Colonic mucosa (tissue), 4 donors: ENCODE results near the gene CCR3. TPM values are rescaled to one million over a fixed set of nuclear protein-coding genes. Genes with fewer than 3 reads are reported as not detected.

Source experiments
- DNase-seq: peaks from one replicate; pipeline ENCODE4 v3.0.0-alpha.2; 2020
- H3K27ac ChIP-seq: fragments of 200-600 bp; one replicate; pipeline ENCODE4 v1.8.0; 2021
- H3K27me3 ChIP-seq: fragments of 200-600 bp; one replicate; pipeline ENCODE4 v1.8.0; 2021
- H3K36me3 ChIP-seq: fragments of 200-600 bp; one replicate; pipeline ENCODE4 v1.8.0; 2021
- H3K4me1 ChIP-seq: fragments of 200-600 bp; one replicate; pipeline ENCODE4 v1.8.0; 2021; ENCODE audit warnings: mild to moderate bottlenecking
- H3K4me3 ChIP-seq: fragments of 200-600 bp; one replicate; pipeline ENCODE4 v1.8.0; 2021
- H3K9ac ChIP-seq, 2 donors: one replicate each; pipeline ENCODE4 v1.7.0; 2013; ENCODE audit warnings: control low read depth in 2 of 2, low read depth in 2 of 2, low read length in 2 of 2
- H3K9me3 ChIP-seq: fragments of 200-600 bp; one replicate; pipeline ENCODE4 v1.8.0; 2021
- intact Hi-C: fragments of 100-400 bp; cut with DNase I; formaldehyde crosslinking; loops from one replicate; pipeline ENCODE4 v1.14.1; 2022
- total RNA-seq, 2 donors: library from RNA; stranded (reverse); fragmentation: NEBNext Ultra II Directional in 1 of 2; extraction: Animal tissue kit (Norgen Biotek cat#: 25700) in 1 of 2; gene quantifications; one replicate each; pipeline ENCODE4 v1.2.1, GENCODE V29; 2021
- TF ChIP-seq, protein P1 (sequence below): fragments of 200-600 bp; IDR thresholded peaks from one replicate; pipeline ENCODE4 v1.8.0; 2022; ENCODE audit warnings: antibody characterized with exemption, mild to moderate bottlenecking
- donor health status: healthy.
- donor health status: DM: no; HTN: no; CAD: no.
- donor health status: DM: no; HTN: no; CAD: no.

The CCR3 gene
- total RNA-seq, 2 donors from 2014 or later, result not detected

DNA sequence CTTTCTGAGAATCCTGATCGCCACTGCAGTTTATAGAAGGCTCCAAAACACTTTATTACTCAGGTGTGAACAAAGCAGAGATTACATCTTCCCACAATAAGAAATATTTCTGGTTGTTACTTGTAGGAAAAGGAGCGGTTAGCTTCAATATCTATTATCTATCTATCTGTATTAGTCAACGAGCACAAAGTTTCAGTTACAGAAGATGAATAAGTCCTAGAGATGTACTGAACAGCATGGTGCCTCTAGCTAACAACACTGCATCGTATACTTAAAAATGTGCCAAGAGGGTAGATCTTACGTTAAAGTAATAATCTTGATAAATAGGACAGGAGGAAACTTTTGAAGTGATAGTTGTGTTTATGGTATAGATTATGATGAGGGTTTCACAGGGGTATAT is 10.9 kb upstream of the CCR3 start:
- DNase-seq, result no peak
- intact Hi-C loops, result no loop called here
- TF ChIP-seq, protein P1, sequence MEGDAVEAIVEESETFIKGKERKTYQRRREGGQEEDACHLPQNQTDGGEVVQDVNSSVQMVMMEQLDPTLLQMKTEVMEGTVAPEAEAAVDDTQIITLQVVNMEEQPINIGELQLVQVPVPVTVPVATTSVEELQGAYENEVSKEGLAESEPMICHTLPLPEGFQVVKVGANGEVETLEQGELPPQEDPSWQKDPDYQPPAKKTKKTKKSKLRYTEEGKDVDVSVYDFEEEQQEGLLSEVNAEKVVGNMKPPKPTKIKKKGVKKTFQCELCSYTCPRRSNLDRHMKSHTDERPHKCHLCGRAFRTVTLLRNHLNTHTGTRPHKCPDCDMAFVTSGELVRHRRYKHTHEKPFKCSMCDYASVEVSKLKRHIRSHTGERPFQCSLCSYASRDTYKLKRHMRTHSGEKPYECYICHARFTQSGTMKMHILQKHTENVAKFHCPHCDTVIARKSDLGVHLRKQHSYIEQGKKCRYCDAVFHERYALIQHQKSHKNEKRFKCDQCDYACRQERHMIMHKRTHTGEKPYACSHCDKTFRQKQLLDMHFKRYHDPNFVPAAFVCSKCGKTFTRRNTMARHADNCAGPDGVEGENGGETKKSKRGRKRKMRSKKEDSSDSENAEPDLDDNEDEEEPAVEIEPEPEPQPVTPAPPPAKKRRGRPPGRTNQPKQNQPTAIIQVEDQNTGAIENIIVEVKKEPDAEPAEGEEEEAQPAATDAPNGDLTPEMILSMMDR, result no peak
- Histone ChIP-seq H3K9ac (no peak overlapping the region), H3K4me3 (no peak overlapping the region), H3K27me3 (no peaks in the 10 kb centered on the region), H3K9me3 (no peaks in the 10 kb centered on the region), H3K27ac (no peak overlapping the region), H3K36me3 (no peaks in the 10 kb centered on the region), H3K4me1 (no peaks in the 10 kb centered on the region)

DNA sequence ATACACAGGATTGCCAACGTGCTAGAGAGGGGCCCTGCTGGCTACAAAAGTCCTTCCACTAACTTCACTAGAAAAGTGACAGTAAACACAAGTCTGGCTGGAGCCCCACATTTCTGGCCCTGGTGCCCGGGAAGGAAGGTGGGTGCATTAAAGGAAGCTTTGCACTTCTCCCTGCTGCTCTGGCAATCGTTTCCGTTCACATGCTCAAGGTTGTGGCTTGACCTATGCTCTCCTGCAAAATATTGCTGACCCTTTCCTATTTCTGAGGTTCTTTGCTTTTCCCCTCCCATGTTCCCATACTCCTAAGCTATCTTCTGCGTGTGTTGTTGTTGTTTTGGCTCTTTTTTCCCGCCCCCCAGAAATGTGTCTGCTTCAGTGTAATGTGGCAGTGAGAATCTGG is 9.1 kb upstream of the CCR3 start:
- no peaks in the 10 kb centered on the region for H3K27me3 ChIP-seq
- no peaks in the 10 kb centered on the region for H3K4me1 ChIP-seq
- intact Hi-C loops, result no loop called here
- no peaks in the 10 kb centered on the region for H3K9me3 ChIP-seq
- TF ChIP-seq, protein P1, result no peak
- no peak overlapping the region for H3K27ac ChIP-seq
- H3K4me3 ChIP-seq, result no peak overlapping the region
- DNase-seq, result no peak
- H3K9ac ChIP-seq, result no peak overlapping the region
- H3K36me3 ChIP-seq, result no peaks in the 10 kb centered on the region

DNA sequence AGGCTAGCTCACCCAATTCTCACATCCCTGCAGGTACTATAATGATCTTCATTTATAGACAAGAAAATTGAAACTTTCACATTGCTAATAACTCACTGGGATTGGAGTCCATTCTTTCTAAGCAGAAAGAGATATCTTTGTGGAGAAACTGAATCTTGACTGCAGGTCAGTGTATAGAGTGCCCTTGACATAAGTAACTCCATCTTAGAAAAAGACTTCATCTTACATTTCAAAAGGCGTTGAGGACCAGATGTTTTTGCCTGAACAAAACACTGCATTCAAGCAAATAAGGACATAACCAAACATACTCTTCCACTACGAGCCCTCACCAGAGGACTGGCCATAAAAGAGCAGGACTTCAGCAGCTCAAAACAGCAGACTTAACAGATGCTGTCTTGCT is 6.8 kb upstream of the CCR3 start:
- no peaks in the 10 kb centered on the region for H3K36me3 ChIP-seq
- H3K27me3 ChIP-seq, result no peaks in the 10 kb centered on the region
- no peak overlapping the region for H3K9ac ChIP-seq
- H3K4me1 ChIP-seq, result no peaks in the 10 kb centered on the region
- intact Hi-C loops, result no loop called here
- DNase-seq, result no peak
- no peak overlapping the region for H3K27ac ChIP-seq
- TF ChIP-seq, protein P1, result no peak
- no peak overlapping the region for H3K4me3 ChIP-seq
- no peaks in the 10 kb centered on the region for H3K9me3 ChIP-seq

DNA sequence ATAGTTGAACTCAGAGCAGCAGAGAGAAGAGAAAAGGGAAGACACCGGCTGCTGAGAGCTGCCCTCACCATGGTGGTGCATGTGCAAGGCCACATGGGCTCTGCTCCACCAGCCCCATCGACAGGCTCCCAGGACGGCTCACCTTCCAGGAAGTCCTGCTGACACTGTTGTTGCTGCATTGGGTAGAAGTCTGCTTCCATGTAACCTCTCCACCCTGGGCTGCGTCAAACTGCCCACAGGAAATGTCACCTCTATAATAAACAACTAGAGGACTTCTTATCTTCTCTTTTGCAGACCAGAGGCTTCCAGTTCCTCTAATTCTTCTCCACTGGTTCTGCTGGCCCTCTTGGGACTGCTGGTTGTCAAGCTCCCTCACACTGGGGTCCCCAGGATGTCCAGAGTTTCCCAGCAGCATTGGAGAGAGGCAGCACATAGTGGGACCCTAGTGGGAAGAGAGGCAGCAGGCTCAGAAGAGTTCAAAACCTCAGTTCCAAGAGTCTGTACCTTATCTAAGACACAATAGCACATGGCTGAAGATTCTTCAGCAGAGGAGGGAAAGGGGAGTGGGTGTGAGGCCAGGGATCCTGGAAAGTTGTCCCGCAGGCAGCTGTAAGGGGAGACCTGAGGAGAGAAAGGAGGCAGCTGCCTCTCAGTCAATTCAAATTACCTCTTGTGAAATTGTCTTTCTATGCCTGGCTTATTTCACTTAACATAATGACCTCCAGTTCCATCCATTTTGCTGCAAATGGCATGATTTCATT is 5.8 kb upstream of the CCR3 start:
- intact Hi-C loops, result no loop called here
- DNase-seq, result no peak
- Histone ChIP-seq H3K27me3 (no peaks in the 10 kb centered on the region), H3K4me1 (no peaks in the 10 kb centered on the region), H3K9me3 (no peaks in the 10 kb centered on the region), H3K9ac (no peak overlapping the region), H3K36me3 (no peaks in the 10 kb centered on the region), H3K27ac (no peak overlapping the region), H3K4me3 (no peak overlapping the region)
- TF ChIP-seq, protein P1, result no peak

DNA sequence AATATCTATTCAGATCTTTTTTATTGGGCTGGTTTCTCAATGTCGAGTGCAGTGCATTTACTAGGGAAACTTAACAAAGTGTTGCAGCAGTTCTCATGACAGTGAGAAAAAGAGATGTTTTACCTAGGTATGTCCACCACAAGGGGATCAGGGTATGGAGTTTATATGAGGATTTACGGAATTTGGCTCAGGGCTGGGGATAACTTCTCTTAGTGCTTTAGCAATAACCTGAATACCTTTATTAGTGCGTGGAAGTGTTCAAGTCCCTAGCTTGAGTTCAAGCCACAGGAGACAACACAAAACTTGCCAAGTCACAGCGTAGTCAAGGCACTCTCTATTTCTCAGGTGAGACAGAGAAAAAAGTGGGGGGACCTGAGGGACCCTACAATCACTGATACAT is 3.9 kb upstream of the CCR3 start:
- Histone ChIP-seq H3K9ac (no peak overlapping the region), H3K9me3 (no peaks in the 10 kb centered on the region), H3K4me3 (no peak overlapping the region), H3K4me1 (no peaks in the 10 kb centered on the region), H3K27ac (no peak overlapping the region), H3K27me3 (no peaks in the 10 kb centered on the region), H3K36me3 (no peaks in the 10 kb centered on the region)
- TF ChIP-seq, protein P1, result no peak
- DNase-seq, result no peak
- intact Hi-C loops, result no loop called here
